Measurements from ENCODE around the gene OR6M1. TPM values are rescaled to one million over a fixed set of nuclear protein-coding genes. Genes with fewer than 3 reads are reported as not detected.
A peak's percentile ranks its signal among the peaks of the same experiment; 100 is the strongest.

The OR6M1 gene
- total and polyA plus RNA-seq, 2 experiments from 2014 or later, result not detected

DNA sequence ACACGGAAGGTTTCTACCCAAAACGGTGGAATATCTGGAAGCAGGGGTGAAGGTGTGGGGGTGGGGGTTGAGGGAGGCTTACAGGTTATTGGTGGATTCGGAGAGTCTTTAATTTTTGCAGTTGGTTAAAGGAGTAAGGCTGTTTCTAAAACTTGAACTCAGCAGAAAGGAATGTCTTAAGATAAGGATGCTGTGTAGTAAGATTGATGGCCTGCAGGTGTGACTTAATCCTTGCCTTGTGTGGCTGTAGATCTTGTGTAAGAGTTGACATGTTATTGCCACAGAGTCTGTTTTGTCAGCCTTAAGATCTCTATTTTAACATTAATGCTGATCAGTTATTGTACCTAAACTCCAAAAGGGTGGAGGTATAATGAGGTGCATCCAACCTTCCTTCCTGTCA, 16.4 kb upstream of the OR6M1 start (continued):
- no peak for TF ChIP-seq ETS1 (IDR thresholded peaks at IDR 0.05)
- TF ChIP-seq CREB1 (CRISPR knock-in tag; IDR thresholded peaks at IDR 0.05; ENCODE audit: low read depth), result no peak
- TF ChIP-seq ZNF114 (CRISPR knock-in tag; IDR thresholded peaks at IDR 0.05), result no peak
- TF ChIP-seq, protein P1, sequence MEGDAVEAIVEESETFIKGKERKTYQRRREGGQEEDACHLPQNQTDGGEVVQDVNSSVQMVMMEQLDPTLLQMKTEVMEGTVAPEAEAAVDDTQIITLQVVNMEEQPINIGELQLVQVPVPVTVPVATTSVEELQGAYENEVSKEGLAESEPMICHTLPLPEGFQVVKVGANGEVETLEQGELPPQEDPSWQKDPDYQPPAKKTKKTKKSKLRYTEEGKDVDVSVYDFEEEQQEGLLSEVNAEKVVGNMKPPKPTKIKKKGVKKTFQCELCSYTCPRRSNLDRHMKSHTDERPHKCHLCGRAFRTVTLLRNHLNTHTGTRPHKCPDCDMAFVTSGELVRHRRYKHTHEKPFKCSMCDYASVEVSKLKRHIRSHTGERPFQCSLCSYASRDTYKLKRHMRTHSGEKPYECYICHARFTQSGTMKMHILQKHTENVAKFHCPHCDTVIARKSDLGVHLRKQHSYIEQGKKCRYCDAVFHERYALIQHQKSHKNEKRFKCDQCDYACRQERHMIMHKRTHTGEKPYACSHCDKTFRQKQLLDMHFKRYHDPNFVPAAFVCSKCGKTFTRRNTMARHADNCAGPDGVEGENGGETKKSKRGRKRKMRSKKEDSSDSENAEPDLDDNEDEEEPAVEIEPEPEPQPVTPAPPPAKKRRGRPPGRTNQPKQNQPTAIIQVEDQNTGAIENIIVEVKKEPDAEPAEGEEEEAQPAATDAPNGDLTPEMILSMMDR (conservative IDR thresholded peaks at IDR 0.05; ENCODE audit: low read depth in 2 of 2), result no peak
- TF ChIP-seq POLR2AphosphoS5 (IDR thresholded peaks at IDR 0.05; ENCODE audit: low read depth), result no peak

- Histone ChIP-seq H3K4me3 (no peak overlapping the region), H3F3A (replicated peaks; ENCODE audit: low read depth) (no peaks in the 10 kb centered on the region), H3K27ac (ENCODE audit: low read depth) (no peak overlapping the region)
Measured at GRCh38 chr11:123822032-123822431, 15.9 kb upstream of the OR6M1 start.

More at GRCh38 chr11:123822032-123822431, 15.9 kb upstream of the OR6M1 start:
- Mint-ChIP-seq H3K4me1 (peaks cover 4% of the 10 kb centered on the region; the same call in 1 of the 3 replicates), H3K27ac (no peak overlapping the region), H3K27me3 (ENCODE audit: insufficient read depth, low read depth, poor library complexity) (peaks cover 2% of the 10 kb centered on the region), H3K4me3 (no peak overlapping the region), H3K9me3 (peaks cover 8% of the 10 kb centered on the region; the same call in 1 of the 3 replicates), H3K36me3 (ENCODE audit: low read depth) (no peaks in the 10 kb centered on the region; the same call in 2 of the 3 replicates)
- no peaks in the 10 kb centered on the region for H4K20me1 ChIP-seq (replicated peaks; ENCODE audit: insufficient read depth)
- H3K4me1 ChIP-seq (ENCODE audit: insufficient read depth), result no peaks in the 10 kb centered on the region
- H3K27me3 ChIP-seq (ENCODE audit: insufficient read depth), result no peaks in the 10 kb centered on the region
- no peak overlapping the region for H3K4me2 ChIP-seq
- no peaks in the 10 kb centered on the region for H3K9me2 ChIP-seq (ENCODE audit: insufficient read depth)
- H3K79me2 ChIP-seq (replicated peaks; ENCODE audit: insufficient read depth), result no peaks in the 10 kb centered on the region
- H3K36me3 ChIP-seq (ENCODE audit: insufficient read depth), result no peaks in the 10 kb centered on the region
- H2AFZ ChIP-seq, result peak overlapping the region; percentile 85
- no peak for DNase-seq (ENCODE audit: low spot score)
- ATAC-seq, result no peak
- TF ChIP-seq ZNF331 (CRISPR knock-in tag; IDR thresholded peaks at IDR 0.05; ENCODE audit: low read depth) (no peak), STAT1 (IDR thresholded peaks at IDR 0.05; ENCODE audit: unreplicated experiment) (no peak), JUNB (IDR thresholded peaks at IDR 0.05; ENCODE audit: unreplicated experiment) (no peak), CREB1 (CRISPR knock-in tag; IDR thresholded peaks at IDR 0.05; ENCODE audit: low read depth) (no peak), NANOG (IDR thresholded peaks at IDR 0.05; ENCODE audit: borderline replicate concordance) (no peak), POLR2AphosphoS5 (IDR thresholded peaks at IDR 0.05; ENCODE audit: low read depth) (no peak)
- TF ChIP-seq, protein P2, sequence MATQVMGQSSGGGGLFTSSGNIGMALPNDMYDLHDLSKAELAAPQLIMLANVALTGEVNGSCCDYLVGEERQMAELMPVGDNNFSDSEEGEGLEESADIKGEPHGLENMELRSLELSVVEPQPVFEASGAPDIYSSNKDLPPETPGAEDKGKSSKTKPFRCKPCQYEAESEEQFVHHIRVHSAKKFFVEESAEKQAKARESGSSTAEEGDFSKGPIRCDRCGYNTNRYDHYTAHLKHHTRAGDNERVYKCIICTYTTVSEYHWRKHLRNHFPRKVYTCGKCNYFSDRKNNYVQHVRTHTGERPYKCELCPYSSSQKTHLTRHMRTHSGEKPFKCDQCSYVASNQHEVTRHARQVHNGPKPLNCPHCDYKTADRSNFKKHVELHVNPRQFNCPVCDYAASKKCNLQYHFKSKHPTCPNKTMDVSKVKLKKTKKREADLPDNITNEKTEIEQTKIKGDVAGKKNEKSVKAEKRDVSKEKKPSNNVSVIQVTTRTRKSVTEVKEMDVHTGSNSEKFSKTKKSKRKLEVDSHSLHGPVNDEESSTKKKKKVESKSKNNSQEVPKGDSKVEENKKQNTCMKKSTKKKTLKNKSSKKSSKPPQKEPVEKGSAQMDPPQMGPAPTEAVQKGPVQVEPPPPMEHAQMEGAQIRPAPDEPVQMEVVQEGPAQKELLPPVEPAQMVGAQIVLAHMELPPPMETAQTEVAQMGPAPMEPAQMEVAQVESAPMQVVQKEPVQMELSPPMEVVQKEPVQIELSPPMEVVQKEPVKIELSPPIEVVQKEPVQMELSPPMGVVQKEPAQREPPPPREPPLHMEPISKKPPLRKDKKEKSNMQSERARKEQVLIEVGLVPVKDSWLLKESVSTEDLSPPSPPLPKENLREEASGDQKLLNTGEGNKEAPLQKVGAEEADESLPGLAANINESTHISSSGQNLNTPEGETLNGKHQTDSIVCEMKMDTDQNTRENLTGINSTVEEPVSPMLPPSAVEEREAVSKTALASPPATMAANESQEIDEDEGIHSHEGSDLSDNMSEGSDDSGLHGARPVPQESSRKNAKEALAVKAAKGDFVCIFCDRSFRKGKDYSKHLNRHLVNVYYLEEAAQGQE (IDR thresholded peaks at IDR 0.05; ENCODE audit: unreplicated experiment), result no peak
- TF ChIP-seq, protein P1 (conservative IDR thresholded peaks at IDR 0.05; ENCODE audit: low read depth in 2 of 2), result no peak
